Keratinocyte (primary cell): ENCODE data around the gene KDELR1.

Experiments used
- EZH2 ChIP-seq: IDR thresholded peaks from one replicate; pipeline ENCODE4 v1.6.1; 2012; ENCODE audit warnings: inconsistent platforms, mild to moderate bottlenecking, low read length, moderate library complexity
- TF ChIP-seq, protein P1 (sequence below), 3 experiments: IDR thresholded peaks in 1 of 3; conservative IDR thresholded peaks in 1 of 3; optimal IDR thresholded peaks in 1 of 3; 2 replicates in 2 of 3; 3 replicates in 1 of 3; pipeline versions ENCODE3 to v1.5.1; 2011; ENCODE audit warnings: low read length in 3 of 3, mild to moderate bottlenecking in 3 of 3, moderate library complexity in 2 of 3, control low read depth in 1 of 3, inconsistent platforms in 1 of 3; ENCODE audit not compliant: insufficient read depth in 2 of 3; ENCODE audit errors: extremely low read depth in 1 of 3

DNA sequence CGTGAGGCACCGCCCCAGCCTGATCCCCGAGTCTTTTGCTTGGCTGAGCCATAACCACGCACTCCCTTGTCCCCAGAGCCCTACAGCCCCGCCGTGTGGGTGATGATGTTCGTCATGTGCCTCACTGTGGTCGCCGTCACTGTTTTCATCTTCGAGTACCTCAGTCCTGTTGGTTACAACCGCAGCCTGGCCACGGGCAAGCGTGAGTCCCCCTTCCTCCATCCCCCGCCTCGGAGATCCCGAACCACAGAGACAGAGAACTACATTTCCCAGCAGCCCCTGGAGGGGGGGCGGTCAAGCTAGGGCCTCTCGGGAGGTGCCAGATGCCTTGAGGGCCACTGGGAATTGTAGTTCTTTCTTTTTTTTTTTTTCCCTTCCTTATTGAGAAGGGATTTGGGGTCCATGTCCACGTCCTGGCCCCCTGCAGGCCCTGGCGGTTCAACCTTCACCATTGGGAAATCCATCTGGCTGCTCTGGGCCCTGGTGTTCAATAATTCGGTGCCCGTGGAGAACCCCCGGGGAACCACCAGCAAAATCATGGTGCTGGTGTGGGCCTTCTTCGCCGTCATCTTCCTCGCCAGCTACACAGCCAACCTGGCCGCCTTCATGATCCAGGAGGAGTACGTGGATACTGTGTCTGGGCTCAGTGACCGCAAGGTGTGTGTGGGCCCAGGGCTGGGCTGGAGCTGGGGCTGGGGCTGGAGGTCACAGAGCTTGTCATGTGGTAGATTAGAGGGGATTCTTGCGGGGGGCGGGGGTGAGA lies 28.0 kb upstream of the KDELR1 start:
- TF ChIP-seq, protein P1, sequence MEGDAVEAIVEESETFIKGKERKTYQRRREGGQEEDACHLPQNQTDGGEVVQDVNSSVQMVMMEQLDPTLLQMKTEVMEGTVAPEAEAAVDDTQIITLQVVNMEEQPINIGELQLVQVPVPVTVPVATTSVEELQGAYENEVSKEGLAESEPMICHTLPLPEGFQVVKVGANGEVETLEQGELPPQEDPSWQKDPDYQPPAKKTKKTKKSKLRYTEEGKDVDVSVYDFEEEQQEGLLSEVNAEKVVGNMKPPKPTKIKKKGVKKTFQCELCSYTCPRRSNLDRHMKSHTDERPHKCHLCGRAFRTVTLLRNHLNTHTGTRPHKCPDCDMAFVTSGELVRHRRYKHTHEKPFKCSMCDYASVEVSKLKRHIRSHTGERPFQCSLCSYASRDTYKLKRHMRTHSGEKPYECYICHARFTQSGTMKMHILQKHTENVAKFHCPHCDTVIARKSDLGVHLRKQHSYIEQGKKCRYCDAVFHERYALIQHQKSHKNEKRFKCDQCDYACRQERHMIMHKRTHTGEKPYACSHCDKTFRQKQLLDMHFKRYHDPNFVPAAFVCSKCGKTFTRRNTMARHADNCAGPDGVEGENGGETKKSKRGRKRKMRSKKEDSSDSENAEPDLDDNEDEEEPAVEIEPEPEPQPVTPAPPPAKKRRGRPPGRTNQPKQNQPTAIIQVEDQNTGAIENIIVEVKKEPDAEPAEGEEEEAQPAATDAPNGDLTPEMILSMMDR (optimal IDR thresholded peaks at IDR 0.05 in 1 of 3, IDR thresholded peaks at IDR 0.05 in 1 of 3, conservative IDR thresholded peaks at IDR 0.05 in 1 of 3; ENCODE audit: extremely low read depth in 1 of 3, insufficient read depth in 2 of 3, low read length in 3 of 3) = no peak
- no peak for TF ChIP-seq EZH2
